ENCODE measurements around the gene ARL3. TPM values are rescaled to one million over a fixed set of nuclear protein-coding genes. Genes with fewer than 3 reads are reported as not detected.
A peak's percentile ranks its signal among the peaks of the same experiment; 100 is the strongest.

ARL3 gene
- total RNA-seq, 2 experiments from 2014 or later: 0.99 to 1.3 TPM

DNA sequence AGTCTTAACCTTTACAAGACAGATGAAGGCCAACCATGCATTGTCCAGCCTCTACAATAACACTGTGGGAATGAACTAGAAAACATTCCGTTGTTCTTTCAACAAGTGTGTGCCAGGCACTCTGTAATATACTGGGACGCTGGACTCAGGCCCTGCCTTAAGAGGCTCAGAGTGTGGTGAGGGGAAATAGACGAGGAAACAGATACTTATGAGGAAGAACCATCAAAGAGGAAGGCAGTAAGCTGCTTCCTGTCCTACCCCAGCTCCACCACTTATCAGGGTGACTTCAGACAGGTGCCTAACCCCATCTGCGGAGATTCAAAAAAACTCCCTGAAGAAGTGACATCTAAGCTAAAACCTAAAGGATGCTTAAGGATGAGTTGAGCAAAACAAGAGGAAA is 78.8 kb downstream of the ARL3 start:
- peak; percentile 79 for ATAC-seq (ENCODE audit: poor library complexity)

DNA sequence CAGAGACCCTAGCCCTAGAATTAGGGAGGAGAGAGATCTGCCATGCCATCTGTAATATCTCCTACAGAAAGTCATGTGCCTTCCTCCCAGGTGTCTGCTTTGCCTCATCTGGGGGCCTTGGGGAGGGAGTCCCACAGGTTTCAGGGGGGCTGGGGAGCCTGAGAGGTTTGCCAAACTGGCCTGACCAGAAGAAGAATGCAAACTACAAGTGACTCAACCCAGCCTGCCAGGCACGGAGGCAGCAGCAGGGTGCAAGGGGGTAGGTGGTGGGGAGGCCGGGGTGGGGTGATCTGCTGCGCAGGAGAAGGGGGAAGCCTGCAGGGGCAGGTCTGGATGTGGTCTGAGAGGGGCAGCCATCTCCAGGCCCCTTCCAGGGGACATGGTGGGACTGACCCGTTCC is 79.5 kb downstream of the ARL3 start:
- ChIA-PET POLR2A (interaction anchor here (1.2 to 1.6 kb wide), 4 partner anchors 10 to 80 kb away, joined by 4 to 19 read pairs (median 4); partner anchors contain the start of genes ARL3, SFXN2 and TRIM8), CTCF (interaction anchor here (1.6 kb wide), 1 partner anchor 625 kb away, joined by 3 read pairs; no protein-coding TSS in a partner anchor)
- Mint-ChIP-seq H3K27me3 (no peaks in the 10 kb centered on the region), H3K27ac (peak overlapping the region; percentile 51), H3K4me1 (ENCODE audit: low read depth) (peaks cover 49% of the 10 kb centered on the region), H3K36me3 (ENCODE audit: low read depth) (peaks cover 6% of the 10 kb centered on the region), H3K4me3 (no peak overlapping the region), H3K9me3 (no peaks in the 10 kb centered on the region)
- intact Hi-C loops (cut with DNase I, micrococcal nuclease): no loop called here
- H3K4me3 ChIP-seq (ENCODE audit: low read length): no peak overlapping the region
- no peak for DNase-seq
- H3K27ac ChIP-seq (ENCODE audit: low read depth in 1 of 2, low read length in 2 of 2): no peak overlapping the region
- H3K9me3 ChIP-seq (ENCODE audit: control insufficient read depth in 1 of 2, insufficient read depth in 1 of 2, low read length in 2 of 2): no peaks in the 10 kb centered on the region
- H3K27me3 ChIP-seq (ENCODE audit: control insufficient read depth in 1 of 2, insufficient read depth in 2 of 2, low read length in 2 of 2): no peaks in the 10 kb centered on the region
- peaks cover 48% of the 10 kb centered on the region for H3K4me1 ChIP-seq (ENCODE audit: insufficient read depth, low read length)
- peaks cover 13% of the 10 kb centered on the region for H3K36me3 ChIP-seq (ENCODE audit: insufficient read depth, low read length)
- no peak for ATAC-seq (ENCODE audit: poor library complexity)
- TF ChIP-seq, protein P1, sequence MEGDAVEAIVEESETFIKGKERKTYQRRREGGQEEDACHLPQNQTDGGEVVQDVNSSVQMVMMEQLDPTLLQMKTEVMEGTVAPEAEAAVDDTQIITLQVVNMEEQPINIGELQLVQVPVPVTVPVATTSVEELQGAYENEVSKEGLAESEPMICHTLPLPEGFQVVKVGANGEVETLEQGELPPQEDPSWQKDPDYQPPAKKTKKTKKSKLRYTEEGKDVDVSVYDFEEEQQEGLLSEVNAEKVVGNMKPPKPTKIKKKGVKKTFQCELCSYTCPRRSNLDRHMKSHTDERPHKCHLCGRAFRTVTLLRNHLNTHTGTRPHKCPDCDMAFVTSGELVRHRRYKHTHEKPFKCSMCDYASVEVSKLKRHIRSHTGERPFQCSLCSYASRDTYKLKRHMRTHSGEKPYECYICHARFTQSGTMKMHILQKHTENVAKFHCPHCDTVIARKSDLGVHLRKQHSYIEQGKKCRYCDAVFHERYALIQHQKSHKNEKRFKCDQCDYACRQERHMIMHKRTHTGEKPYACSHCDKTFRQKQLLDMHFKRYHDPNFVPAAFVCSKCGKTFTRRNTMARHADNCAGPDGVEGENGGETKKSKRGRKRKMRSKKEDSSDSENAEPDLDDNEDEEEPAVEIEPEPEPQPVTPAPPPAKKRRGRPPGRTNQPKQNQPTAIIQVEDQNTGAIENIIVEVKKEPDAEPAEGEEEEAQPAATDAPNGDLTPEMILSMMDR (IDR thresholded peaks at IDR 0.05): no peak

More for the DNA sequence above, 78.8 kb downstream of the ARL3 start:
- ChIA-PET POLR2A (interaction anchor here (0.7 to 1.6 kb wide), 6 partner anchors 9 to 79 kb away, joined by 3 to 19 read pairs (median 4); partner anchors contain the start of genes ARL3, SFXN2 and TRIM8), CTCF (interaction anchor here (1.6 kb wide), 1 partner anchor 625 kb away, joined by 3 read pairs; no protein-coding TSS in a partner anchor)
- Mint-ChIP-seq H3K36me3 (ENCODE audit: low read depth) (peaks cover 6% of the 10 kb centered on the region), H3K27me3 (no peaks in the 10 kb centered on the region), H3K9me3 (no peaks in the 10 kb centered on the region), H3K4me1 (ENCODE audit: low read depth) (peaks cover 49% of the 10 kb centered on the region), H3K4me3 (no peak overlapping the region), H3K27ac (peak overlapping the region; percentile 51)
- Histone ChIP-seq H3K4me3 (ENCODE audit: low read length) (no peak overlapping the region), H3K9me3 (ENCODE audit: control insufficient read depth in 1 of 2, insufficient read depth in 1 of 2, low read length in 2 of 2) (no peaks in the 10 kb centered on the region), H3K4me1 (ENCODE audit: insufficient read depth, low read length) (peaks cover 48% of the 10 kb centered on the region), H3K27ac (ENCODE audit: low read depth in 1 of 2, low read length in 2 of 2) (peak overlapping the region in 1 of 2 donors; percentile 29), H3K27me3 (ENCODE audit: control insufficient read depth in 1 of 2, insufficient read depth in 2 of 2, low read length in 2 of 2) (no peaks in the 10 kb centered on the region), H3K36me3 (ENCODE audit: insufficient read depth, low read length) (peaks cover 8% of the 10 kb centered on the region)
- peak in 4 of 14 experiments; percentile 46 to 75 (median 64) for DNase-seq
- intact Hi-C loops (cut with DNase I, micrococcal nuclease): no loop called here
- TF ChIP-seq, protein P1 (IDR thresholded peaks at IDR 0.05): no peak

DNA sequence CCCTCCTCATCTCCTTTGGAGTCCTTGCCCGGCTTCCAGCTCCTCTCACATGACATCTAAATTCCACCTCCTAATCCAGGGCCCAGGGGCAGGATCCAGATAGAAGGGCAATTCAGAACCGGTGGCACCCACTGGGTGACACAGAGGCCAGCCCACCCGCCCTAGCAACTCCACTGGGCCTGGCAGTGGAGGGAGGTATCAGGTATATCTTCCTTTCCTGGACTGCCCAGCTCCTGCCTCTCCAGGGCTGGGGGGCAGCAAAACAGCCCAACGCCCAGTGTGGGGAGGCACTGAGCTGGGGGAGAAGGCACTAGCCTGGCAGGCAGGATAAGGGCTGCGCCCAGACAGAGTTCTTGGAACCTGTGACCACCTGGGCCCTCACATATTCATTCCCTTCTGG is 80.3 kb downstream of the ARL3 start:
- ATAC-seq (ENCODE audit: poor library complexity) (no peak), DNase-seq (no peak)
- H3K27me3 Mint-ChIP-seq: no peaks in the 10 kb centered on the region
- Histone ChIP-seq H3K27ac (ENCODE audit: low read depth in 1 of 2, low read length in 2 of 2) (peak overlapping the region; percentile 18 to 44), H3K9me3 (ENCODE audit: control insufficient read depth in 1 of 2, insufficient read depth in 1 of 2, low read length in 2 of 2) (no peaks in the 10 kb centered on the region), H3K4me3 (ENCODE audit: low read length) (no peak overlapping the region), H3K36me3 (ENCODE audit: insufficient read depth, low read length) (peaks cover 16% of the 10 kb centered on the region), H3K4me1 (ENCODE audit: insufficient read depth, low read length) (peaks cover 48% of the 10 kb centered on the region), H3K27me3 (ENCODE audit: control insufficient read depth in 1 of 2, insufficient read depth in 2 of 2, low read length in 2 of 2) (no peaks in the 10 kb centered on the region)
- H3K27ac Mint-ChIP-seq: peak overlapping the region; percentile 84
- ChIA-PET CTCF (no interaction called here), POLR2A (interaction anchor here (2.0 kb wide), 1 partner anchor 8 kb away, joined by 7 read pairs; no protein-coding TSS in a partner anchor)
- intact Hi-C loops (cut with DNase I, micrococcal nuclease): no loop called here
- peaks cover 6% of the 10 kb centered on the region for H3K36me3 Mint-ChIP-seq (ENCODE audit: low read depth)
- H3K4me3 Mint-ChIP-seq: no peak overlapping the region
- TF ChIP-seq, protein P1 (IDR thresholded peaks at IDR 0.05): no peak
- peaks cover 49% of the 10 kb centered on the region for H3K4me1 Mint-ChIP-seq (ENCODE audit: low read depth)
- H3K9me3 Mint-ChIP-seq: no peaks in the 10 kb centered on the region

Data from CD4-positive, alpha-beta T cell (primary cell).